ENCODE results near the gene DGLUCY.
A peak's percentile ranks its signal among the peaks of the same experiment; 100 is the strongest.
"Not testable (repeated sequence)": the region's sequence is repeated elsewhere in the genome, so short reads cannot be mapped to it uniquely, and the experiment has no call there.

DGLUCY gene

DNA sequence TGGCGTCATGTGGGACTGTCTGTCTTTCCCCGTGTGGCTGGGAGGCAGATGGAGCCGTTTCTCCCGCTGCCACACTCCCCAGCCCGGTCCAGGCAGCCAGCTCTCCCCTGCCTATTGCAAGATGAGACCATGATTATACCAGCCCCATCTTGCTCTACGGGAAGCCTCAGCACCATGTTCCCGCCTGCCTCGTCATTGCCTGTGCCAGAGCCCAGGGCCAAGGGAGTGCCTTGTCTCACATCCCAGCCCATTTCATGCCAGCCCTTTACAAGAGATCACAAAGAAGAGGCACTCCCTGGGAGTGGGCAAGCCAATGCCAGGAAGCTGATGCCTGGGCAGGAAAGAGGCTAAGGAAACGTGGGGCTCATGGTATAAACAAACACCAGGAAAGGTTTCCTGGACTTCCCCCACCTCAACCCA, 106.7 kb downstream of the DGLUCY start:
- no peak for TF ChIP-seq CTCF (IDR thresholded peaks at IDR 0.05; ENCODE audit: insufficient read depth, low read depth, low read length, missing control alignments)
- no peak overlapping the region for H3K4me3 ChIP-seq (ENCODE audit: low read length)
- DNase-seq (ENCODE audit: low read depth) = peak; percentile 95

GRCh38 chr14:91221270-91221669, 107.4 kb downstream of the DGLUCY start:
- no peak for TF ChIP-seq CTCF (IDR thresholded peaks at IDR 0.05; ENCODE audit: insufficient read depth, low read depth, low read length, missing control alignments)
- DNase-seq (ENCODE audit: low read depth) = no peak
- H3K4me3 ChIP-seq (ENCODE audit: low read length) = no peak overlapping the region

- DNase-seq (ENCODE audit: low read depth) = no peak
- no peak overlapping the region for H3K4me3 ChIP-seq (ENCODE audit: low read length)
- TF ChIP-seq CTCF (IDR thresholded peaks at IDR 0.05; ENCODE audit: insufficient read depth, low read depth, low read length, missing control alignments) = no peak
These were observed 109.3 kb downstream of the DGLUCY start for GRCh38 chr14:91223028-91223783.

DNA sequence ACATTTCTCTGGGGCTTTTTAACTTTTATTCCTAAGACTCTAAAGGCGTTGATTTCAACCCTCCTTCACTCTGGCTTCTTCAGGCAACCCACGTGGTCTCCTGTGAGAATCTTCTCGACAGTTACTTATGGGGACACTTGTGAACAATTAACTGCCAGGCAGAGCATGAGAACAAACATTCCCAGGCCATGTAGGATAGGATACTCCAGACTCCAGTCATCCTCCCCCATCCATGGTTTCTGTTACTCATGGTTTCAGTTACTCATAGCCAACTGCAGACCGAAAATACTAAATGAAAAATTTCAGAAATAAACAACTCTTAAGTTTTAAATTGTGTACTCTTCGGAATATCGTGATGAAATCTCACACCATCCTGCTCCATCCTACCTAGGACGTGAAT, 111.2 kb downstream of the DGLUCY start:
- DNase-seq (ENCODE audit: low read depth) = peak; percentile 76
- no peak overlapping the region for H3K4me3 ChIP-seq (ENCODE audit: low read length)
- no peak for TF ChIP-seq CTCF (IDR thresholded peaks at IDR 0.05; ENCODE audit: insufficient read depth, low read depth, low read length, missing control alignments)

- H3K4me3 ChIP-seq (ENCODE audit: low read length); DNase-seq (ENCODE audit: low read depth): not testable (repeated sequence)
These were observed 112.5 kb downstream of the DGLUCY start for GRCh38 chr14:91226360-91226759.

DNA sequence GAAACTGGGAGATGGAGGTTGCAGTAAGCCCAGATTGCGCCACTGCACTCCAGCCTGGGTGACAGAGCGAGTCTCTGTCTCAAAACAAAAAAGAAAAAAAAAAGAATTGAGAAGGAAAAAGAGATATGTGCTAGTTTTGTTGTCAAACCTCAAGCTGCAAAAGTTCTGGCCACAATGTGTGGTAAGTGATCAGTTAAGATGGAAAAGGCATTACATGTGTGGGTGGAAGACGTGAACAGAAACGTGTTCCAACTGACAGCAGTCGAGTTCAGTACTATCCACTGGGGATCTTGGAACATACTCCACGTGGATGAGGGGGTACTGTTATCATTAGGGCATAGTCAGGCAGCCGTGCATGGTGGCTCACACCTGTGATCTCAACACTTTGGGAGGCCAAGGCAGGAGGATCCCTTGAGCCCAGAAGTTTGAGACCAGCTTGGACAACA, 113.3 kb downstream of the DGLUCY start:
- no peak for DNase-seq (ENCODE audit: low read depth)
- no peak for TF ChIP-seq CTCF (IDR thresholded peaks at IDR 0.05; ENCODE audit: insufficient read depth, low read depth, low read length, missing control alignments)
- no peak overlapping the region for H3K4me3 ChIP-seq (ENCODE audit: low read length)

DNA sequence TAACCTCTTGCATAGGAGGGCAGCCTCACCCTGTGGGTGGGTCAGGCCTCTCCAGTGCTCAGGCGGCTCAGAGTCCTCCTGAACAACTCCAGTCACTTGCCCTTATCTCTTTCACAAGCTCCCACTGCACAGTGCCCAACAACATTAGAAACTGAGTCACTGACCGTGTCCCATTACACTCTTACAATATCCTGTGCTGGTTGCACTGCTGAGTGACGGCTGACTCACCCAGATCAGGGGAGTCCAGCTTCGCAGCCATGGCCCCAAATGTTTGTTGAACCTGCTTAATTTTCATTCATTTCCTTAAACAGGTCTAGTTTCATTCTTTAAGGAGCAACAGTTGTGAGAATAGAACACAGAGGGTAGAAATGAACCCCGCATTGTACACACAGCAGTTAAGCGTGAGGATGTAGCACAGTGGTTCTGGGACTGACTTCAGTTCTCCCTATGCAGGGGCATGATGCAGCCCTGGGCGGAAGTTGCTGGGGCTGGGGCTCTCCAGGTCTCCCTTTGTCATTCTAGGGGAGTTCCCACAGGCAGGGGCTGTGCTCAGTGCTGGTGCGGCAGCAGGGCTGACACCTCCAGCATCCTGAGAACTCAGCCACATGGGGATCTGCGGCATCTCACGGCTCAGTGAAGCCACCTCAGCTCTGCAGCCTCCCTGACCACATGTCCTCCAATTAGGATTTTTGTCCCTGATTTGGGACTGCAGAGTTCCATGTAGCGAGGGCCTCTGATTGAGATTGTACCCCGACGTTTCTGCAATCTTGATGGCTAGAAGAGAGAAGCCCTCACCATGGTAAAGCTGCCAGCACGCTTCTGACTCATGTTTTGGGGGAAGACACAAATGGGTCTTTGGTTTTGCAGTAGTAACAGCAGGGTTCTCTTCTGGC, 114.5 kb downstream of the DGLUCY start:
- TF ChIP-seq CTCF (IDR thresholded peaks at IDR 0.05; ENCODE audit: insufficient read depth, low read depth, low read length, missing control alignments) = no peak
- peak; percentile 93 for DNase-seq (ENCODE audit: low read depth)
- no peak overlapping the region for H3K4me3 ChIP-seq (ENCODE audit: low read length)

Measured in epithelial cell of esophagus (primary cell).